IMR-90 (cell line): ENCODE results near the gene GALNT6. TPM values are rescaled to one million over a fixed set of nuclear protein-coding genes. Genes with fewer than 3 reads are reported as not detected.

Experiments used
- ATAC-seq: fragments of 200-7000 bp; cut with Tn5 transposase; 2 replicates; pipeline ENCODE4 v1.9.1; 2020; ENCODE audit warnings: low read depth, mild to moderate bottlenecking, moderate library complexity
- BruUV-seq: library from RNA; stranded (reverse); fragments of 400-500 nt; replicated peaks from 2 replicates; lab custom pipeline; 2021; lab: Mats Ljungman, UMichigan
- CTCF ChIA-PET: fragments of 300-600 bp; formaldehyde crosslinking; extraction: SDS; loops from one replicate; lab custom pipeline; 2021; ENCODE audit warnings: antibody characterized with exemption; lab: Yijun Ruan, JAX
- POLR2A ChIA-PET: fragments of 300-600 bp; sonication (Branson Sonifier 250); formaldehyde crosslinking; loops from one replicate; lab custom pipeline; 2022; ENCODE audit warnings: antibody characterized with exemption; ENCODE audit not compliant: unreplicated experiment; lab: Charles Lee
- DNase-seq: peaks from one replicate; pipeline ENCODE4 v3.0.0; 2013
- H2AFZ ChIP-seq: replicated peaks from 2 replicates; pipeline ENCODE3; 2013; ENCODE audit warnings: low read length, mild to moderate bottlenecking; ENCODE audit not compliant: poor library complexity
- H2AK5ac ChIP-seq: 2 replicates; pipeline ENCODE4 v1.6.1; 2013; ENCODE audit warnings: low read depth, low read length, inconsistent platforms
- H2AK9ac ChIP-seq: replicated peaks from 2 replicates; pipeline ENCODE3; 2013; ENCODE audit warnings: mild to moderate bottlenecking, low read depth, low read length, moderate library complexity; ENCODE audit not compliant: poor library complexity
- H2BK120ac ChIP-seq: 2 replicates; pipeline ENCODE4 v1.6.1; 2013; ENCODE audit warnings: low read depth, low read length, inconsistent platforms
- H2BK15ac ChIP-seq: 3 replicates; pipeline ENCODE4 v1.6.1; 2013; ENCODE audit warnings: low read depth, low read length, inconsistent platforms
- H2BK20ac ChIP-seq: 2 replicates; pipeline ENCODE4 v1.6.1; 2013; ENCODE audit warnings: low read depth, mild to moderate bottlenecking, inconsistent platforms, low read length, moderate library complexity
- H2BK5ac ChIP-seq: 2 replicates; pipeline ENCODE4 v1.6.1; 2013; ENCODE audit warnings: mild to moderate bottlenecking, low read depth, low read length, inconsistent platforms; ENCODE audit not compliant: poor library complexity, severe bottlenecking
- H3K14ac ChIP-seq: replicated peaks from 2 replicates; pipeline ENCODE4 v1.6.1; 2013; ENCODE audit warnings: low read depth, low read length, inconsistent platforms
- H3K18ac ChIP-seq: 2 replicates; pipeline ENCODE4 v1.6.1; 2013; ENCODE audit warnings: low read depth, low read length, control low read depth
- H3K23ac ChIP-seq: 2 replicates; pipeline ENCODE4 v1.6.1; 2013; ENCODE audit warnings: low read depth, low read length, inconsistent platforms
- H3K27ac ChIP-seq: 2 replicates; pipeline ENCODE4 v1.5.1; 2013; ENCODE audit warnings: mild to moderate bottlenecking, control low read depth, low read length; ENCODE audit not compliant: insufficient read depth
- H3K27me3 ChIP-seq: 2 replicates; pipeline ENCODE4 v1.6.1; 2013; ENCODE audit warnings: low read length; ENCODE audit not compliant: control insufficient read depth, insufficient read depth
- H3K36me3 ChIP-seq: 2 replicates; pipeline ENCODE4 v1.6.1; 2013; ENCODE audit warnings: low read length, mixed read lengths; ENCODE audit not compliant: control insufficient read depth, insufficient read depth
- H3K4ac ChIP-seq: 2 replicates; pipeline ENCODE4 v1.6.1; 2013; ENCODE audit warnings: low read depth, low read length, inconsistent platforms
- H3K4me1 ChIP-seq: 2 replicates; pipeline ENCODE4 v1.6.1; 2013; ENCODE audit warnings: low read length, mixed read lengths; ENCODE audit not compliant: control insufficient read depth, insufficient read depth
- H3K4me2 ChIP-seq: 2 replicates; pipeline ENCODE4 v1.6.1; 2013; ENCODE audit warnings: low read depth, mild to moderate bottlenecking, control low read depth, low read length, moderate library complexity
- H3K4me3 ChIP-seq: 2 replicates; pipeline ENCODE4 v1.5.1; 2013; ENCODE audit warnings: low read depth, mild to moderate bottlenecking, control low read depth, low read length, moderate library complexity; ENCODE audit not compliant: insufficient read depth
- H3K56ac ChIP-seq: 2 replicates; pipeline ENCODE4 v1.6.1; 2013; ENCODE audit warnings: low read length, inconsistent platforms; ENCODE audit not compliant: insufficient read depth; ENCODE audit errors: extremely low read depth
- H3K79me1 ChIP-seq, 2 experiments: 2 replicates each; pipeline ENCODE4 v1.6.1; 2013; ENCODE audit warnings: low read length in 2 of 2, inconsistent platforms in 1 of 2, low read depth in 1 of 2
- H3K9ac ChIP-seq: 2 replicates; pipeline ENCODE4 v1.6.1; 2013; ENCODE audit warnings: low read depth, low read length, control low read depth
- H3K9me1 ChIP-seq: 2 replicates; pipeline ENCODE4 v1.6.1; 2013; ENCODE audit warnings: low read length, inconsistent platforms; ENCODE audit not compliant: insufficient read depth
- H3K9me3 ChIP-seq: 2 replicates; pipeline ENCODE4 v1.6.1; 2013; ENCODE audit warnings: low read length; ENCODE audit not compliant: control insufficient read depth, insufficient read depth
- H4K20me1 ChIP-seq: 2 replicates; pipeline ENCODE4 v1.6.1; 2013; ENCODE audit warnings: low read length, inconsistent platforms; ENCODE audit not compliant: insufficient read depth
- H4K5ac ChIP-seq: 2 replicates; pipeline ENCODE4 v1.6.1; 2013; ENCODE audit warnings: mild to moderate bottlenecking, low read depth, low read length, control low read depth
- H4K8ac ChIP-seq, 2 experiments: 2 replicates each; pipeline ENCODE4 v1.6.1; 2013; ENCODE audit warnings: low read depth in 2 of 2, low read length in 2 of 2, control low read depth in 1 of 2, inconsistent platforms in 1 of 2
- H4K91ac ChIP-seq: 2 replicates; pipeline ENCODE4 v1.6.1; 2013; ENCODE audit warnings: low read depth, low read length, inconsistent platforms; ENCODE audit not compliant: insufficient read depth
- CTCF ChIP-seq: conservative IDR thresholded peaks from 2 replicates; pipeline ENCODE4 v1.5.1; 2012; ENCODE audit warnings: mild to moderate bottlenecking, low read depth, low read length, improper control_type of control experiment
- ELK1 ChIP-seq: fragments of 150-350 bp; IDR thresholded peaks from 2 replicates; pipeline ENCODE4 v1.6.1; 2016; ENCODE audit warnings: low read depth, mild to moderate bottlenecking, low read length, moderate library complexity, borderline replicate concordance
- MAZ ChIP-seq: IDR thresholded peaks from 2 replicates; pipeline ENCODE4 v1.6.1; 2012; ENCODE audit warnings: low read depth, mild to moderate bottlenecking, low read length, improper control_type of control experiment, moderate library complexity, borderline replicate concordance
- NFE2L2 ChIP-seq: fragments of 150-350 bp; IDR thresholded peaks from 2 replicates; pipeline ENCODE4 v1.6.1; 2016; ENCODE audit warnings: low read depth, mild to moderate bottlenecking, low read length
- POLR2A ChIP-seq: IDR thresholded peaks from 2 replicates; pipeline ENCODE4 v1.6.1; 2012; ENCODE audit warnings: mild to moderate bottlenecking, low read depth, low read length
- SMC3 ChIP-seq: fragments of 150-350 bp; IDR thresholded peaks from 2 replicates; pipeline ENCODE4 v1.6.1; 2016; ENCODE audit warnings: low read depth, mild to moderate bottlenecking, antibody characterized with exemption, low read length, moderate library complexity
- USF2 ChIP-seq: fragments of 150-350 bp; IDR thresholded peaks from 2 replicates; pipeline ENCODE4 v1.6.1; 2017; ENCODE audit warnings: mild to moderate bottlenecking, antibody characterized with exemption, low read length, low read depth
- WGBS, 2 experiments: methylation state at CpG; one replicate each; pipeline versions ENCODE4 v1.1.5 to v1.1.7; 2013; ENCODE audit warnings: missing lambda C conversion rate in 2 of 2; ENCODE audit not compliant: insufficient read length in 1 of 2; ENCODE audit errors: extremely low coverage in 2 of 2; 5-methylcytosine and 5-hydroxymethylcytosine counted together
- dilution Hi-C: fragments of 300-500 bp; cut with HindIII; formaldehyde crosslinking; loops from one replicate; pipeline ENCODE4 v1.14.3; 2018; ENCODE audit warnings: low sequenced_read_pairs; ENCODE audit not compliant: unreplicated experiment
- in situ Hi-C: fragments of 300-500 bp; cut with MboI; formaldehyde crosslinking; loops from 3 replicates; pipeline ENCODE4 v1.14.3; 2019; ENCODE audit warnings: low sequenced_read_pairs, inconsistent platforms, mixed read lengths
- intact Hi-C: fragments of 100-400 bp; cut with micrococcal nuclease; formaldehyde crosslinking; loops from 2 replicates; pipeline ENCODE4 v1.10.0; 2022
- polyA plus RNA-seq, 3 experiments: library from polyadenylated mRNA; depleted of rRNA; stranded (reverse); fragments of >200 nt; gene quantifications; 2 replicates each; pipeline ENCODE4 v1.2.3, GENCODE V29; 2012; ENCODE audit warnings: low replicate concordance in 1 of 3
- total RNA-seq: library from RNA; depleted of rRNA; stranded (reverse); fragments of >200 nt; gene quantifications from 2 replicates; pipeline ENCODE4 v1.2.3, GENCODE V29; 2012

Gene GALNT6
- total and polyA plus RNA-seq, 2 of the 4 experiments (the other 2 are of a cell fraction) = 17.1 to 23.7 TPM

GRCh38 chr12:51381226-51382079, 9.8 kb downstream of the GALNT6 start:
- dilution Hi-C loops = no loop called here
- no peak overlapping the region for H3K4ac ChIP-seq
- TF ChIP-seq POLR2A = no peak
- TF ChIP-seq NFE2L2 = no peak
- TF ChIP-seq CTCF = no peak
- no peak for TF ChIP-seq SMC3
- TF ChIP-seq ELK1 = no peak
- no peak for TF ChIP-seq MAZ
- TF ChIP-seq USF2 = no peak
- H2AFZ ChIP-seq = no peak overlapping the region
- H3K23ac ChIP-seq = no peak overlapping the region
- no peak overlapping the region for H2BK15ac ChIP-seq
- 0 out of 4 replicates have a peak, but pooled peaks cover 0 to 5% of the 10 kb centered on the region in 2 experiments for H3K79me1 ChIP-seq
- CTCF ChIA-PET = no interaction called here
- no peak overlapping the region for H3K4me3 ChIP-seq
- peaks cover 10% of the 10 kb centered on the region; the same call in 1 of the 2 replicates for H3K9me1 ChIP-seq
- H3K56ac ChIP-seq = no peak overlapping the region
- H2BK120ac ChIP-seq = no peak overlapping the region
- H3K14ac ChIP-seq = no peak overlapping the region
- no peak overlapping the region for H2BK20ac ChIP-seq
- POLR2A ChIA-PET = no interaction called here
- H2AK5ac ChIP-seq = no peak overlapping the region
- H4K8ac ChIP-seq = no peak overlapping the region
- H3K9me3 ChIP-seq = no peaks in the 10 kb centered on the region
- H4K5ac ChIP-seq = no peak overlapping the region
- H2BK5ac ChIP-seq = no peak overlapping the region
- 90% methylated on average over 2 of the region's 5 CpGs; no CpG with 5 or more reads in 1 of the 2 experiments for WGBS, 2 experiments
- H4K91ac ChIP-seq = no peak overlapping the region
- no peak overlapping the region for H3K18ac ChIP-seq
- no peak overlapping the region for H3K4me2 ChIP-seq
- H3K4me1 ChIP-seq = peaks cover 8% of the 10 kb centered on the region
- no peaks in the 10 kb centered on the region for H4K20me1 ChIP-seq
- in situ Hi-C loops = no loop called here
- no peak overlapping the region for H2AK9ac ChIP-seq
- H3K27ac ChIP-seq = no peak overlapping the region
- peak; percentile 62 for ATAC-seq
- H3K36me3 ChIP-seq = no peaks in the 10 kb centered on the region
- H3K9ac ChIP-seq = no peak overlapping the region
- no TSS peak for BruUV-seq
- intact Hi-C loops = no loop called here
- H3K27me3 ChIP-seq = no peaks in the 10 kb centered on the region
- peak; percentile 67 for DNase-seq
